HG03521 (cell line): ENCODE measurements around the gene ARRDC1.
"Not testable (repeated sequence)": the region's sequence is repeated elsewhere in the genome, so short reads cannot be mapped to it uniquely, and the experiment has no call there.

Experiments used
- ATAC-seq: cut with Tn5 transposase; IDR thresholded peaks from one replicate; pipeline ENCODE4 v1.9.1; 2021; ENCODE audit warnings: mild to moderate bottlenecking, moderate library complexity; ENCODE audit not compliant: unreplicated experiment

Gene ARRDC1

GRCh38 chr9:137583957-137584356 is 21.5 kb upstream of the ARRDC1 start:
- no peak for ATAC-seq

GRCh38 chr9:137586854-137587253 is 18.6 kb upstream of the ARRDC1 start:
- no peak for ATAC-seq

- ATAC-seq: no peak
These were observed 17.2 kb upstream of the ARRDC1 start for GRCh38 chr9:137588311-137588710.

- no peak for ATAC-seq
These were observed 16.6 kb upstream of the ARRDC1 start for GRCh38 chr9:137588891-137589290.

GRCh38 chr9:137589441-137590122 is 15.9 kb upstream of the ARRDC1 start:
- peak; percentile 17 for ATAC-seq

GRCh38 chr9:137590123-137590468 is 15.4 kb upstream of the ARRDC1 start:
- ATAC-seq: no peak

GRCh38 chr9:137590469-137591383 is 14.8 kb upstream of the ARRDC1 start, which contains the start of gene ZMYND19:
ZMYND19 (minus strand) TSS chr9:137590512; CDS start chr9:137590263, 249 bp downstream.
- peak; percentile 87 for ATAC-seq

- ATAC-seq: no peak
These were observed 12.7 kb upstream of the ARRDC1 start for GRCh38 chr9:137592767-137593166.

GRCh38 chr9:137593176-137593575 is 12.3 kb upstream of the ARRDC1 start:
- no peak for ATAC-seq

- ATAC-seq: not testable (repeated sequence)
These were observed 8.9 kb upstream of the ARRDC1 start for GRCh38 chr9:137596577-137596976.

- no peak for ATAC-seq
These were observed 6.5 kb upstream of the ARRDC1 start for GRCh38 chr9:137598943-137599342.

- ATAC-seq: no peak
These were observed 2.8 kb upstream of the ARRDC1 start for GRCh38 chr9:137602661-137603060.

GRCh38 chr9:137603879-137604278 is 1.6 kb upstream of the ARRDC1 start:
- no peak for ATAC-seq

- no peak for ATAC-seq
These were observed 970 bp upstream of the ARRDC1 start for GRCh38 chr9:137604345-137605086.

- no peak for ATAC-seq
These were observed 627 bp downstream of the ARRDC1 start for GRCh38 chr9:137606005-137606621.

- no peak for ATAC-seq
These were observed 1.2 kb downstream of the ARRDC1 start for GRCh38 chr9:137606734-137607138.

- no peak for ATAC-seq
These were observed 1.8 kb downstream of the ARRDC1 start for GRCh38 chr9:137607141-137607857.

GRCh38 chr9:137610944-137611343 is 5.5 kb downstream of the ARRDC1 start:
- ATAC-seq: no peak

- ATAC-seq: no peak
These were observed 6.4 kb downstream of the ARRDC1 start for GRCh38 chr9:137611623-137612609.
